ENCODE data around the gene NINL.

GRCh38 chr20:25535762-25536161 is 49.6 kb downstream of the NINL start:
- TF ChIP-seq CTCF (IDR thresholded peaks at IDR 0.05; ENCODE audit: low read depth, low read length) (no peak), MAX (IDR thresholded peaks at IDR 0.05; ENCODE audit: low read depth, low read length) (no peak), POLR2A (IDR thresholded peaks at IDR 0.05; ENCODE audit: extremely low read depth, insufficient read length) (no peak), MYC (IDR thresholded peaks at IDR 0.05; ENCODE audit: low read depth, low read length) (no peak)

Data from NB4 (cell line).